ENCODE results near the gene LYRM4.

The LYRM4 gene

DNA sequence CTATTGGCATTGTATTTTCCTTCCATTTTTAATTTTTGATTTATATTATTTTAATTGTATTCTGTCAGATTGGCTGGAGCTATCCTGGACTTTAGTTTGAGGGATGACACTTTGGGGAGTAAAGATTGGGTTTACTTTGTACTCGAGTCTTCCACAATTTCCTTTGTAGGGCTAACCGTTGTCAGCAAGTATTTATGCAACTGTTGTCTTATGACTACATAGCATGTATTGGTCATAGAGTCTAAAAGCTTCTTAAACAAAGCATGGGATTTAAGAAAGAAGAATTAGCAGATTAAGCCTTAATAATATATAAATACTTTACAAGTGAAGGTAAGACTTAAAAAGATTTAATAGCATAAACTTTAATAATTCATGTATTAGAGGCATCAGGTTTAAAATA is 20.2 kb upstream of the LYRM4 start:
- no peak for DNase-seq (ENCODE audit: low read depth)

DNA sequence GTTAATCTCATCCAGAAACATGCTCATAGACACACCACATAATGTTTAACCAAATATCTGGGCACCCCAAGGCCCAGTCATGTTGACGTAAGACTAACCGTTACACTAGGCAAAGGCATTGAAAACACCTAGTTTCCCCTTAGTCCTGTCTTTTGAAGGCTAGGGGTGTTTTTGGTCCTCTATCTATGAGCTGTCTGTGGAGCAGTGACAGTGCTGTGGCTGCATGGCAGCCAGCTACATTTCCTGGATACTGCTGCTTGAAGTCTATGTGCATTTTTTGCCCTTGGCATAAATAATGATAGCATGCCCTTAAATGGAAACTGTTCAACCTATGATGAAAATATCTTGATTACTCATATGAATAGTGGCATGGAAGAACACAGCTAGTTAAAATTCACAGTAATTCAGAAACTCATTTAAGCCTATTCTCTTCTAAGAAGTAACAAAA is 19.2 kb upstream of the LYRM4 start:
- DNase-seq (ENCODE audit: low read depth), result no peak

DNA sequence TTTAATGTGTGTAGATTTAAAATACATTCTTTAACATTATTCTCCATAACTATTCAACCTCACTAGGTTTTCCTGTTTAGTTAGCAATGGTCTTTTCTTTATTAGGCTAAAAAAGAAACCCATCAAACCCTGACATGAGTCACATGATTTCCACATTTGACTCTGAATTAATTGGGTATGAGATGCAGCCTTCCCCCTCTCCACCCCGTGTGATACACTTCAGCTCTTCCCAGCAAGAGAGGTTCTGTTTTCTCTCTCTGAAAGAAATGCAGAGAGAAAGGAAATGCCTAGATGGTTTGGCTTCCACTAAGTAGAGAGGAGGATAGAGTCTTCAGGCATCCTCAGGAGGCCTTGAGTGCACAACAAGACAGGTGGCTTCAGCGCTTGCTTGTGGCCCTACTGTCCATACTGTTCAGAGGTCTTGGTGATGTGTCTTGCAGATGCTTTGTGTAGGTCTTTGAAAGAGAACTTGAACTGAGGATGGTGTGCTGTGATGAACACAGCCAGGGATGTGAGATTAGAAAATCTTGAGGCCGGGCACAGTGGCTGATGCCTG is 17.9 kb upstream of the LYRM4 start:
- DNase-seq (ENCODE audit: low read depth), result no peak

DNA sequence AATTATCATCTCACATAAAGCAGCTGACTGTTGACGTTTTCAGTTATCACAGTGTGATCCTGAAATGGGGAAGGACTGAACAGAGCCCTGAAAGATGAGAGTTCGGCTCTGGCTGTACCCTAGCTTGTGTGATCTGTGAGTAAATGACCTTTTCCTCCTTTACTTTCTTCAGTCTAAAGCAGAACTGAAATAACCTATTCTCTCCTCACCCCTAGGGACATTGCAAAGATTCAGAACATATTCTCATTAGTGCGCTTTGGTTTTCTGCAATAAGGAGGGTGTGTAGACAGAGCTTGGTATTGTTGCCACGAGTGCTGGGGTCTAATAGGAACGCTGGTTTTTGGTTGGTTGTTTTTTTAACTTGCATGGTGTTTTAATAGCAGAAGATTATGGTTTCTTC is 17.3 kb upstream of the LYRM4 start:
- DNase-seq (ENCODE audit: low read depth), result no peak

DNA sequence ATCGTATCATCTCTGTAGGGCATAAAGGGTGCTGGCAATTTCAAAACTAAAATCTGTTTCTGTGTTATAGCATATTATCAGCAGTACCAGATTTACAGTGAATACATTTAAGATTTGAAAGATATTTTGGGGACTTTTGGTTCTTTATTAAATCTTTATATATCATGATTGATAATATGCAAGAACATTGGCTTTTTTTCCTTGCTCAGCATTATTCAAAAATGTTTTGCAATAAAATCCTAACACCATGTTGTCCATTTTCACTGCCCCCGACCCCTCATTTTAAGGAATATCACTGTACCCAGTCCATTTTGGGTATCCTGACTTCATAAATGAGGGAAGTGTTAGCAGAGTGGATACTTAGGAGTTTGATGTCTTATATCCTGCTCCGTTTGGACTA is 16.8 kb upstream of the LYRM4 start:
- no peak for DNase-seq (ENCODE audit: low read depth)

DNA sequence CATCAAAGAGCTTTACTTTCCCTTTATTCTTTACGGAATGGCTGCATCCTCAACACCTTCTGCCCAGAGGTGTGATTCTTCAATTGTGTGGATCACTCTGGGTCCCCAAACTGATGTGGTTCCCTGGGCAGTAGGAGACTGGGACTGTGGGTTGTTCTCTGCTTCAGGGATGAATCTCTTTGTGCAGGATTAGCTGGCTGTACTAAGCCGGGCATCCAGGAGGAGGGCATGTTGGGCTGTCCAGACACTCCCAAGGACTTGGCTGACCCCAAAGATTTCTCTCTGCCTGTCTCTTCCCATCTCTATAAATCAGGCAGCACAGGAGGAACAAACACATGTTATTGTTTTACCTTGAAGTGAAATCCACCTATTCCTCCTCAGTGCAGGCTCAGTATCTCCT is 15.8 kb upstream of the LYRM4 start:
- DNase-seq (ENCODE audit: low read depth), result no peak

DNA sequence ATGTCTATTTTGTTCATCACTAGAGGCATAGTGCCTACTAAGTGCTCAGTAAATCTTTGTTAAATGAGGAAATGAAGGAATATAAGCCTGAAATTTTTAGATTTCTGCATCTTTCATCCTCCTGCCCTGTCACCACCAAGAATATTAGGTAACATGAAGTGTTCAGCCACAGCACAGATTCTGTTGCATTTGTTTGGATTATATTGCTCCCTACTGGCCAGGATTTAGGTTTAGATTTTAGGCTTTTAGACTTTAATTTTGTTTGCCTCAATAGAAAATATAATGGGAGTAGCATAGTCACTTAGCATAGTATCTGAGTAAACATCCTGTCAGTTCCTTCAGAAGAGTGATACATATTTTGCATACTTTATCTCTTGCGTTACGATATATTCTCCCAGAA is 14.7 kb upstream of the LYRM4 start:
- DNase-seq (ENCODE audit: low read depth), result no peak

DNA sequence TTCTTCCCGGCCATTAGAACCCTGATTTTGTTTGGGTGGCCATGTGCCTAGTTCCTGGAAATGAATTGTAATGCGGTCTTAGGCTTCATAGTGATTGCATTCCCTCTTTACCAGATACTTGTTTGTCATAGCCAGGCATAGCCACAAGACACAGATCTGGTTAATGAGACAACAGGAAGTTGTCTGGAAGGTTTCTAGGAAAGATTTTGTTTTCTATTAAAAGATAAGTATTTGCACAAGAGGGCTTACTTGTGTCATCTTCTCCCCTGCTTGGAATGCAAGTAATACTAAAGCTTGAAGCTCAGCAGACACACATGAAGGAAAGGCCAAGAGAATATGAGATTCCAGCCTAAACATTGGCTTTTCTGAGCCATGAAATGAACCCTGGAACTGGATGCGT is 13.5 kb upstream of the LYRM4 start:
- DNase-seq (ENCODE audit: low read depth), result no peak

DNA sequence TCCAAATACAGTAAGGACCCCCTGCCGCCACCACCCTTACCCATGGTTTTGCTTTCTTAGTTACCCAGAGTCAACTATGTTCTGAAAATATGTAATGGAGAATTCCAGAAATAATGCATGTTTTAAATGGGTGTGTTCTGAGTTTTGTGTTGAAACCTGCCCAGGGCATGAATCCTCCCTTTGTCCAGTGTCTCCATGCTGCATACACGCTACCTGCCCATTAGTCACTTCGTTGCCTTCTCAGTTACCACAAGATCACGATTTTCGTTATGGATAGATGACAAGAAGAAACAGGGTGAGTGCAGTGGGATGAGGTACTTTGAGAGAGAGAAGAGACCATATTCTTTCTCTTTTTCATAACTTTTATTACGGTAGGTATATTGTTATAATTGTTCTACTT is 11.2 kb upstream of the LYRM4 start:
- no peak for DNase-seq (ENCODE audit: low read depth)

DNA sequence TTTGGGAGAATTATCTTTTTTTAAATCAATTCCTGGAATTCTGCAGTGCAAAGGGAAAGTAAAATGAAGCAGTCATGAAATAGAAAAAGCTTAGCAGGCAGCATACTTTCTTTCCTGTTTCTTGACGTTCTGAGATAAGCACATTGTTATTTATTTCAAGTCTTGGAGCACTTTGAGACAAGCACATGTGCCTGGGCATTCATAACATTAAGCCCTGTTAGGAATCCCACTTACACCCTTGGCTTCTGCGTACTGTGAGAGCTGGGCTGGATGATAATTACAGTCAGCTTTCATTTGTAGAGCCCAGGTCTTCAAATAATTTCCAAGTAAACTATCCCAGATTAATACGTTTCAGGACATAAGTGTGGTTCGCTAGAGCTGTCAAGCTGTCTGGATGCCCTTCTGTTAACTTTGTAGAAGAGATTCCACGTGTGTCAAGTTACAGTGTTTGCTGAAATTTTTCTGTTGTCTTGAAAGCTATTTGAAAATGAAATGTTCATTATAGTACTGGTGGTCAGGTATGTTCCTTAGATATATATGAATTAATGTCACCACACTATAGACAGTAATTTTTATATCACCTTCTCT is 9.4 kb upstream of the LYRM4 start:
- no peak for DNase-seq (ENCODE audit: low read depth)

DNA sequence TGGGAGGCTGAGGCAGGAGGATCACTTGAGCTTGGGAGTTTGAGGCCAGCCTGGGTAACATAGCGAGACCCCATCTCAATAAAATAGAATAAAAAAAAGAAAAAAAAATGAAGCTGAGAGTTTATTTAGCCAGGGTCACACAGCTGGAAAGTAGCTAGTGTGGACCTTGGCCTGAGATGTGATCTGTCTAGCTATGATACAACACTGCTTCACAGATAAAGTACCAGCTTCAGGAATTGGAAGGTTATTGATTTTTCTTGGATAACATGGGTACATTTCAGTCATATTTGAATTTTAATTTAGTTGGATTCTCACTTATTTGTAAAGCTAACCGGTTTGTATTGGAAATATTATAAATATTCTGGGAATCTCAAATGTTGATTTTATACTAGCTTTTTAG is 5.7 kb upstream of the LYRM4 start:
- DNase-seq (ENCODE audit: low read depth), result no peak

DNA sequence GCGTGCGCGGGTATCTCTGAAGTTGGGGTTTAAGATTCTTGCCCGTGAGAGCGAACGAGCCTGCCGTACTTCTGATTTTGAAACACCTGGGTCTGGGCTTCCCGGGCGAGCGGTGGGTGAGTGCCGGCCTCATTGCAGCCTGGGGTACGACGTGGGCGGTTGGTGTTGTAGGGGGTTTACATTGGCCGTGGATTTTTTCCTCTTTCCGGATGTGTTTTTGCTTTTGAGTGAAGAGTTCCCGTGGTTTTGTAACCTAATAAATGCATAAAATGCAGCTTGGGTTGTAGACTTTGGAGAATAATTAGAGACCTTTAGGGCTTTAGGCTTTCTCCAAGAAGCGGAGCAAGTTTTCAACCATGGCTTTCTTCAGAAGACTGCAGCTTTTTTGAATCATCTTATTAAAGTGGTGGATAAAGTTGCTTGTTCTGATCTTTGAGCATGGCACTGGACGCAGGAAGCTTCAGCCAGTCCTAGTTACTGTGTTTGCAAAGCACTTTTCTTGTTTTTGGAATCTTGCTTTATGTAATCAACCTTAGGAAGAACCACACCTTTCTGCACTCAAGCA is 877 bp upstream of the LYRM4 start:
- no peak for DNase-seq (ENCODE audit: low read depth)

DNA sequence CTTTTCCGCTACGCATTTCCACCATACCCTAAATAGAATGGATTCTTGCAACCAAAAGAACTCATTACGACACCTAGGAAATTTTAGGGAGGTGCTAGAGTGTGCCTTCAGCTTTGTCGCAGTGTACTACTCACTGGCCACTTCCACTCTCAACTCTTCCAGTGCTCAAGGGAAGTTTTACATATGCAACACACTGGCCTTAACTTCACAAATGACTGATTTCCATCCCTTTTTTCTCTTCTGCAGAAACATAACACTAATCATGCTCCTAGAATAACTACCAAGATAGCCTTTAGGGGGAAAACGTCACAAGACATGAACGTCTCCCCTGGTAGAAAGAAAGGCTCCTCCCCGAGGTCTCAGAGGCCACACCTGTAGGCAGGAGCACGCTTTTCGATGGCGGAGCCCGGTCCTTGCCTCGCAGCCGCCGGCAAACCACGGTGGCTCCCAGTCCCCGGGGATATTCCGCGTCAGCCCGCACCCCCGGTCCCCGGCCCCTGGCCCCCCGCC is 584 bp downstream of the LYRM4 start:
- DNase-seq (ENCODE audit: low read depth), result peak; percentile 64

DNA sequence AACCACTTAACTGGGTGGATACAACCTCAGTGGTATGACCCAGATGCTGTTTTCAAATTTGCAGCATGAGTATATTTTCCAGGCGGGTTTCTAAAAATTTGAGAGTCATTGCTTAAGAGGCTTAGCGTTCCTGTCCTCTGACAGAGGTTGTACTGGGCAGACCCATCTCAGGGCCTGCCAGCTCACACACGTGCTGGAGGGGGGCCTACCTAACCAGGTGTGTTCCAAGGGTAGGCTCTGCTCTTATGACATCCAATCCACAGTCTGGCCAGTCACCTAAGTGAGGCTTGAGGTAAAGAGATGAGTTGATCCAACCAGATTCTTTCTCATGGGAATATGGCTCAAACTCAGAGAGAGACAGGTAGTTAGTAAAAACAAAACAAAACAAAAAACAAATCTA is 1.3 kb downstream of the LYRM4 start:
- DNase-seq (ENCODE audit: low read depth), result no peak

DNA sequence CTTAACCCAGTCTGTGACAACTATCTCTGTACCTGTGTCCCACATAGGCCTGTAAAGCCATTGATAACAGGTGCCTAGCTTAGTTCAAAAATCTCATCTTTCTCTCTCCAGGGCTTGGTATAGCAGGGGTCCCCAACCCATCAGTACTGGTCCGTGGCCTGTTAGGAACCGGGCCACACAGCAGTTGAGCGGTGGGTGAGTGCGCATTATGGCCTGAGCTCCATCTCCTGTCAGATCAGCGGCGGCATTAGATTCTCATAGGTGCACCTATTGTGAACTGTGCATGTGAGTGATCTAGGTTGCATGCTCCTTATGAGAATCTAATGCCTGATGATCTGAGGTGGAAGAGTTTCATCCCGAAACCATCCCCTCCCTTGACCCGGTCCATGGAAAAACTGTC is 3.4 kb downstream of the LYRM4 start:
- no peak for DNase-seq (ENCODE audit: low read depth)

DNA sequence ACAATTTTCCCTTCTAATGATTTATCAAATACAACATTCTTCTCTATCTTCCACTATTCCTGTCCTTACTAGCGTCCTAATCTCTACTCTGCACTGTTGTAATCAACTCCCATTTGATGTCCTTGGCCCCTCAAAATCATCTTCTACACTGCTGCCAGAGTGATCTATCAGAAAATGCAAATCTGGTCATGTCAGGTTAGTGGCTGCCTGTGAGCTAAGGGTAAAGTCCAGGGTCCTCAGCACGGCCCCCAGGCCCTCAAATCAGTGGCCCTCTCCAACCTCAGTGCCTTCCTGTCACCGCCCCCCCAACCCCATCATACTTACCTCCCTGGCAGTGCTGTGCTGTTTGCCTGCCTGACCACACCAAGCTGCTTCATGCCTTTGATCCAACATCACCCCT is 3.8 kb downstream of the LYRM4 start:
- DNase-seq (ENCODE audit: low read depth), result no peak

DNA sequence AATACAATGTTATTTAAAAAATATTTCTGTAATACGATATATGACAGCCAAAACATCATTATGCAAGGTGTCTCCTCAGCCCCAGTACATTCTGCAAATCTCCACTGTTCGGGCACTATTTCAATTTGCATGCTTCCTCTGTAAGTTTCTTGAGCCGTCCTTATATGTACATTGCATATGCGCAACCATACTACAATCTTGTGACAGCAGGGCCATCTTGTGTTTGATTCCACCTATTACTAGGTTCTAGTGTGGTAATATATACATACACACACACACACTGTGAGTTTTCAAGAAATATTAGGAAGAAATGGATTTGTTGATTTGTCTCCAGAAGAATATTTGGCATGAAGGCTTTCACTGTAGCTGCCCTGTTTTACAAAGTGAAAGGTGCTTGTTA is 9.8 kb downstream of the LYRM4 start:
- DNase-seq (ENCODE audit: low read depth), result no peak

DNA sequence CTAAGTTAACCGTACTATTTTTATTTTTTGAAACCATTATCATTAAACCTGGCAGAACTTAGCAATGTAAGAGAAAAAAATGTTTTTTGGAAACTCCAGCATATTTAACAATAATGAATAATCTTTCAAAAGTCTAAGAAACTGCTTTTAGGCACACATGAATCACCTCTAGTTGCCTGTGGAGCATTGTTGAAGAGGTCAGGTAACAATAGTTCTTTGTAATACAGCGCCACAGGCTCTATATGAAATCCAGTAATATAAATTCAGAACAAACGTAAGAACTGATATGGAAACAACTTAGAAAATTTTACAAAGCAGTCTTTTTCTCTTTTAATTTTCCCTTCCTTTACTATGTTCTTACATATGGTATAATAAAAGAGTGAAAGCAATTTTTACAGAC is 10.3 kb downstream of the LYRM4 start:
- no peak for DNase-seq (ENCODE audit: low read depth)

DNA sequence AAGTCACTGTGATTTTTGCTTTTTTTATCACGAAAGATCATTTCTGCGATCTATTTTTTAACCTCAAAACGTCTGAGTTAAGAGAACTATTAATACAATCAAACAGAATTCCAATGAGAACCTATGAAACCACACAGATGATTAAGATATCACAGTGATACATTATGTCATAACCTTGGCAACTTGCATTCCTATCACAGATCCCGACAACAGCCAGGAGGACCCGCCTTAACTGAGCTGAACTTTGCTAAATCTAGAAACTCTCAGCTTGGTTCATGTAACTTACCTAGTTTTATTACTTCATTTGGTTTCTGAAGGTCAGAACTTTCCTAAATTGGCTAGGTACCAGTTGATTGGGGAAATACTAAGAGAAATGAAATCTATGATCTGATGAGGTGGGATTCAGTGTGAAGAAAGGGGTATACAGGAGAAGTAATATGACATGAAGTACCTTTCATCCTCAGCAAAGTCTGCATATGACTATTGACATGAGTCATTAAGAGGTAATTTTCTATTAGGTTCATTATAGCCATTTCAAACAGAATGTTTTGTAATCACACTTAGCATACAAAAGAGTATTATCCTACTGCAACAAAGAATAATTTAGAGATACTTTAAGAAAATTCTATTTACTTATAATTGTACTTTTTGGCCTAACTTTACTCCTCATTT is 11.2 kb downstream of the LYRM4 start:
- DNase-seq (ENCODE audit: low read depth), result no peak

DNA sequence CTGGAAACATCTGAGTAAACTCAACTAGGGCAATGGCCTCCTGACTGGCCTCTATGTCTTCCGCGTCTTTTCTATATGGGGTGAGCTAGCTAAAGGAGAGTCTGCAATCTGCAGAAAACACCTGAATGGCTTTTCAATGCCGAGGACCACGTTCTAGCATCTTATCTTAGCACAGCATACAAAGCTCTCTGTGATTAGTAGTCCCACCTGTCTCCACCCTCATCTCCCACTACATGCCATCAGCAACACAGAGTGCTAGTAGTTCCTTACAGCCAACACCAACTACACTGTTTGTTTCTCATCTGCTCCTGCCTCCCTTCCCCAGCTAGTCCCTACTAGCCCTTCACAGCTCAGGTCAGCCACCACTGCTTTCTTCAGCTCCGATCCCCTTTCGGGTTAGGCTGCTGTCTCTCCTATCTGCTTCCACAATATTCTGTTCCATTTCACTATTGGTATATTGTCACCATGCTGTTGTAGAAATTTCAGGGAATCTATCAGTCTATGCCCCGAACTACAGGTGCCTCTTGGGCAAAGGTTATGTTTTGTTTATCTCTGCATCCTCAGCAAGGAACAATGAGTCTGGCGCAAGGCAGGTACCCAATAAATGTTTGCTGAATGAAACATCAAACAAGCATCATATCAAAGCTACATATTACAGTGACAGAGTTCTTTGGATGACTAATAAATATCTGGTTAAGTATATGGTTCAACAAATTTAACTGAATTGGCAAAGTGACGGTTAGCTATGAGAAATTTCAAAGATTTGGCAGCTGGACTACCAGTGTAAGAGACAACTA is 12.2 kb downstream of the LYRM4 start:
- no peak for DNase-seq (ENCODE audit: low read depth)

DNA sequence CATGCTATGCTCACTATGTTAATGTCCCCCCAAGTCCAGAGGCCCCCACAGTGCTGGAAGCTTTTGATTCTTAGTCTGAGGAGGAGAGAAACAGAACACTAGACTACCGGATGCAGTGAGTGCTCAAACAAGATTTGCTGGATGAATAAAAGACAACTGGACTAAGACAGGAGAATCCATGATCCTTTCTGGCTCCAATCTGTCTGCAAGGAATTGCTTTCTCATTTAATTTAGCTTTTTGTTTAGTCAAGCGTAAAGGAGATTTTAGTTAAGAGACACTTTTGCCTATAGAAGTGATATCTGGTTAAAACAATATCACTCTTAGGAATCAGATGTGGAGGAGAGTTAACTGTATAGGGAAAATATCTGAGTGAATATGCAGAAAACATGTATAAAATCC is 13.5 kb downstream of the LYRM4 start:
- DNase-seq (ENCODE audit: low read depth), result no peak
